DND-41 (cell line): ENCODE data around the gene PCDHA8.

Source experiments
- ATAC-seq: fragments of 200-7000 bp; cut with Tn5 transposase; 3 replicates; pipeline ENCODE4 v1.9.1; 2021; ENCODE audit warnings: low read depth; ENCODE audit not compliant: insufficient read depth
- DNase-seq: peaks from one replicate; pipeline ENCODE4 v3.0.0-alpha.2; 2020
- H2AFZ ChIP-seq: 2 replicates; pipeline ENCODE4 v1.6.0; 2012; ENCODE audit warnings: low read depth, low read length
- H3K27ac ChIP-seq: 2 replicates; pipeline ENCODE4 v1.5.1; 2012; ENCODE audit warnings: low read length, inconsistent platforms
- H3K27me3 ChIP-seq: fragments of 200-600 bp; sonication (generic); 2 replicates; pipeline ENCODE4 v1.6.0; 2012; ENCODE audit warnings: low read length, mild to moderate bottlenecking, inconsistent platforms; ENCODE audit not compliant: insufficient read depth, poor library complexity
- H3K36me3 ChIP-seq: 2 replicates; pipeline ENCODE4 v1.5.1; 2012; ENCODE audit warnings: low read length, inconsistent platforms; ENCODE audit not compliant: insufficient read depth
- H3K4me1 ChIP-seq: 2 replicates; pipeline ENCODE4 v1.5.1; 2012; ENCODE audit warnings: mild to moderate bottlenecking, low read length; ENCODE audit not compliant: insufficient read depth
- H3K4me2 ChIP-seq: 2 replicates; pipeline ENCODE4 v1.6.0; 2012; ENCODE audit warnings: mild to moderate bottlenecking, moderate library complexity, low read length, inconsistent platforms; ENCODE audit not compliant: insufficient read depth
- H3K4me3 ChIP-seq, 2 experiments: fragments of 200-600 bp in 1 of 2; shearing (Covaris generic) in 1 of 2; 2 replicates each; pipeline ENCODE4 v1.5.1; 2012 to 2016; ENCODE audit warnings: inconsistent platforms in 2 of 2, low read length in 2 of 2, mild to moderate bottlenecking in 2 of 2, low read depth in 1 of 2, moderate library complexity in 1 of 2
- H3K79me2 ChIP-seq: 2 replicates; pipeline ENCODE4 v1.6.0; 2012; ENCODE audit warnings: low read length, inconsistent platforms; ENCODE audit not compliant: insufficient read depth
- H3K9ac ChIP-seq: 2 replicates; pipeline ENCODE4 v1.6.0; 2012; ENCODE audit warnings: low read depth, mild to moderate bottlenecking, inconsistent platforms, low read length, moderate library complexity
- H3K9me3 ChIP-seq: 2 replicates; pipeline ENCODE4 v1.5.1; 2012; ENCODE audit warnings: low read length, moderate library complexity, mild to moderate bottlenecking, inconsistent platforms; ENCODE audit not compliant: insufficient read depth, severe bottlenecking
- H4K20me1 ChIP-seq: 2 replicates; pipeline ENCODE4 v1.6.0; 2012; ENCODE audit warnings: low read length; ENCODE audit not compliant: insufficient read depth
- CTCF ChIP-seq: IDR thresholded peaks from 2 replicates; pipeline ENCODE4 v1.5.1; 2012; ENCODE audit warnings: borderline replicate concordance, low read length, moderate library complexity, mild to moderate bottlenecking; ENCODE audit not compliant: poor library complexity, severe bottlenecking; ENCODE audit errors: extremely low read depth
- EZH2 ChIP-seq: IDR thresholded peaks from 3 replicates; pipeline ENCODE4 v1.6.1; 2012; ENCODE audit warnings: borderline replicate concordance, low read depth, mild to moderate bottlenecking, moderate library complexity, low read length, inconsistent platforms; ENCODE audit not compliant: severe bottlenecking

PCDHA8 gene

GRCh38 chr5:140877262-140877581, 36.2 kb downstream of the PCDHA8 start:
- no peaks in the 10 kb centered on the region for H3K4me1 ChIP-seq
- no peaks in the 10 kb centered on the region for H4K20me1 ChIP-seq
- TF ChIP-seq EZH2 (no peak), CTCF (no peak)
- H3K4me3 ChIP-seq, result no peak overlapping the region
- H3K27ac ChIP-seq, result no peak overlapping the region
- no peak overlapping the region for H3K4me2 ChIP-seq
- DNase-seq (no peak), ATAC-seq (no peak)
- no peak overlapping the region for H2AFZ ChIP-seq
- H3K27me3 ChIP-seq, result peaks cover 2% of the 10 kb centered on the region
- H3K9me3 ChIP-seq, result no peaks in the 10 kb centered on the region
- H3K36me3 ChIP-seq, result no peaks in the 10 kb centered on the region
- no peaks in the 10 kb centered on the region for H3K79me2 ChIP-seq
- H3K9ac ChIP-seq, result no peak overlapping the region

- no peaks in the 10 kb centered on the region for H3K4me1 ChIP-seq
Observed at GRCh38 chr5:140881889-140882590, 41.1 kb downstream of the PCDHA8 start, which contains the start of gene PCDHA13. Gene PCDHA13, plus strand, starts transcription at chr5:140882124. Its CDS starts 145 bp downstream, at chr5:140882269.

GRCh38 chr5:140882591-140882899, 41.6 kb downstream of the PCDHA8 start:
- no peak overlapping the region for H3K9ac ChIP-seq
- no peak overlapping the region for H3K4me2 ChIP-seq
- ATAC-seq, result no peak
- H2AFZ ChIP-seq, result no peak overlapping the region
- H3K4me3 ChIP-seq, result no peak overlapping the region
- no peaks in the 10 kb centered on the region for H3K36me3 ChIP-seq
- DNase-seq, result no peak
- no peak for TF ChIP-seq EZH2
- peak; percentile 47 for TF ChIP-seq CTCF
- no peaks in the 10 kb centered on the region for H3K79me2 ChIP-seq
- H3K27ac ChIP-seq, result no peak overlapping the region
- H3K4me1 ChIP-seq, result no peaks in the 10 kb centered on the region
- H4K20me1 ChIP-seq, result no peaks in the 10 kb centered on the region
- peaks cover 2% of the 10 kb centered on the region for H3K27me3 ChIP-seq
- no peaks in the 10 kb centered on the region for H3K9me3 ChIP-seq

More at GRCh38 chr5:140881889-140882590, 41.1 kb downstream of the PCDHA8 start, which contains the start of gene PCDHA13:
- no peak for TF ChIP-seq EZH2
- TF ChIP-seq CTCF, result no peak
- Histone ChIP-seq H3K27ac (no peak within 1 kb of the TSS), H2AFZ (no peak within 1 kb of the TSS), H3K4me2 (no peak within 1 kb of the TSS), H3K9ac (no peak within 1 kb of the TSS), H3K36me3 (no peaks in the 10 kb centered on the region), H3K9me3 (no peaks in the 10 kb centered on the region), H3K79me2 (no peaks in the 10 kb centered on the region), H4K20me1 (no peaks in the 10 kb centered on the region), H3K27me3 (peaks cover 2% of the 10 kb centered on the region), H3K4me3 (no peak within 1 kb of the TSS)
- DNase-seq (no peak), ATAC-seq (no peak)

- Histone ChIP-seq H3K4me3 (no peak overlapping the region), H3K36me3 (no peaks in the 10 kb centered on the region)
Observed at GRCh38 chr5:140883373-140883772, 42.4 kb downstream of the PCDHA8 start.

More at GRCh38 chr5:140883373-140883772, 42.4 kb downstream of the PCDHA8 start:
- no peaks in the 10 kb centered on the region for H3K4me1 ChIP-seq
- no peak overlapping the region for H2AFZ ChIP-seq
- peaks cover 7% of the 10 kb centered on the region for H3K27me3 ChIP-seq
- no peaks in the 10 kb centered on the region for H3K9me3 ChIP-seq
- H3K27ac ChIP-seq, result no peak overlapping the region
- no peak for TF ChIP-seq EZH2
- TF ChIP-seq CTCF, result no peak
- H3K79me2 ChIP-seq, result no peaks in the 10 kb centered on the region
- DNase-seq (no peak), ATAC-seq (no peak)
- H3K9ac ChIP-seq, result no peak overlapping the region
- H3K4me2 ChIP-seq, result no peak overlapping the region
- no peaks in the 10 kb centered on the region for H4K20me1 ChIP-seq
